H54 (cell line): ENCODE data around the gene DSCAML1.

Experiments
- DNase-seq: peaks from one replicate; pipeline ENCODE4 v3.0.0; 2011; ENCODE audit warnings: low spot score, mixed read lengths; ENCODE audit not compliant: insufficient read length
- FAIRE-seq: peaks from 3 replicates; lab custom pipeline; 2011; peaks lifted over from hg19 to GRCh38; lab: Jason Lieb, UNC
- POLR2A ChIP-seq: IDR thresholded peaks from 2 replicates; pipeline ENCODE4 v1.6.1; 2011; ENCODE audit warnings: low read depth, mild to moderate bottlenecking, low read length

Gene DSCAML1

GRCh38 chr11:117582433-117582832, 214.6 kb downstream of the DSCAML1 start:
- no peak for DNase-seq
- no peak for FAIRE-seq
- no peak for TF ChIP-seq POLR2A

- no peak for TF ChIP-seq POLR2A
- no peak for FAIRE-seq
- no peak for DNase-seq
Measured at GRCh38 chr11:117580866-117581265, 216.2 kb downstream of the DSCAML1 start.

GRCh38 chr11:117579161-117579560, 217.9 kb downstream of the DSCAML1 start:
- no peak for TF ChIP-seq POLR2A
- FAIRE-seq (no peak), DNase-seq (no peak)

DNA sequence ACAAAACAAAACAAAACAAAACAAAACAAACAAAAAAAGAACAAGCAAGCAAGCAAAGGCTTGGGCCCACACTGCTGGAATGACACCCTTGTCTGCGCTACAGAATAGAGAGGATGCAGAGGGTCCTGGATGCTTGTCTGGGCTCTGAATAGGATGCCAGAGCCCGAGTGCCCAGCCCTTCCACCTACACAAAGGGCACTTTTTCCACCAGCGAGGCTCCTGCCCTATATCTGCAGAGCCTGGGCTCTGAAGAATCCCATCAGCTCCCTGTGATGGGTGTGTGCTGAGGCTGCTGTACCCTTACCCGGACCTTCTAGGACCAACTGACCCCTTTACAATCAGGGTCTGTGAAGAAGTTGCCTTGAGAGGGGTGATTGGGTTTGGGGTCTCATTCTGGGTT, 221.2 kb downstream of the DSCAML1 start:
- no peak for DNase-seq
- no peak for FAIRE-seq
- TF ChIP-seq POLR2A: no peak

GRCh38 chr11:117574551-117574950, 222.5 kb downstream of the DSCAML1 start:
- TF ChIP-seq POLR2A: no peak
- no peak for FAIRE-seq
- DNase-seq: no peak

DNA sequence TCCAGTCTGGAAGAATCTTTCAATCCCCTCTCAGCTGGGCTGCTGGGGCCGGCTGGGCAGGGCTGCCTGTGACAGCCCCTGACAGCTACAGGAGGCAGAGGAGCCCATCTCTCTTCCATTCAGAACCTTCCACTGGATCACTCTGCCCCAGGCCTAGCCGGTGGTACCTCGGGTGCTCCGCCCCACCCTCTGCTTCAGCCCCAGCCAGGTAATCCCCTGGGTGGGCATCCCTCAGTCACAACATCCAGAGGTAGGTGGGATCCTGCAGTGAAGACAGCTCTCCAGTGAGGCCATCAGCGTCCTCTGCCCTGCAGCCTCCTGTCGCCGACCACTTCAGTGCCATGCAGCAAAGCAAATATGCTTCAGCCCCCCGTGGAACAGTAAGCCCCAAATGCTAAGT, 223.7 kb downstream of the DSCAML1 start:
- FAIRE-seq (no peak), DNase-seq (no peak)
- TF ChIP-seq POLR2A: no peak

GRCh38 chr11:117572671-117573070, 224.3 kb downstream of the DSCAML1 start:
- FAIRE-seq: no peak
- no peak for TF ChIP-seq POLR2A
- DNase-seq: no peak

DNA sequence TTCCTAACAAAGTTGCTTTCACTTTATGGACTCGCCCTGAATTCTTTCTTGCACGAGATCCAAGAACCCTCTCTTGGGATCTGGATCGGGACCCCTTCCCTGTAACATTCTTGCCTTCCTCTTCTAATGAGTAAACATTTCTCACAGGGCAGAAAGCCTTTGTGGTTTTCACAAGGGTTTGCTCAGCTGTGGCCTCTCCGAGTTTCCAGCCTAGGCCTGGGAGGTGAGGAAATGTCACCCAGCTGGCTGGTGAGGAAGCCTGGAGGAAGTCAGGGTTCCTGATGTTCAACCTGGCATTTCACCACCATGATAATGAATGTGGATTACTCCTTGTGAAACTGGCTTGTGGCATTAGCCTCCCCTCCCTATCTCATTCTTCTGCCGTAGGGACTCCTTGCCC, 224.9 kb downstream of the DSCAML1 start:
- no peak for TF ChIP-seq POLR2A
- DNase-seq (no peak), FAIRE-seq (no peak)

DNA sequence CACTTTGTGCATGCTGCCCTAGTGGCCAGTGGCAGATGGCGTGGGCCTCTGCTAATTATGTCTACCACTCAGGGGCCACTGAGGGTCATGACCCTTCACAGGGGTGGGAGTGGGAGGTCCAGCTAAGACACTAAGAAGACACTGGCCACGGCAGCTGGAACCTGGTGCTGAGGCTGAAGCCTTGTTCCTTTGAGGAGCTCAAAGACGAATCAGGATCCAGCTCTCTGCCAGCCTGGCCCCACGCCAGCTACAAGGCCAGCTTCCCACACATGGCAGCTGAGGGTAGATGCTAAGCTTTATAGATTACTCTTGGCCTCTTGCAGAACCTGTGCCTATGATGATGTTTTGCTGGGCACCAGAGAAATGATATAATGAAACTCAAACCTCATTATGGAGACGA, 226.3 kb downstream of the DSCAML1 start:
- no peak for TF ChIP-seq POLR2A
- DNase-seq (no peak), FAIRE-seq (no peak)

GRCh38 chr11:117569911-117570310, 227.1 kb downstream of the DSCAML1 start:
- no peak for DNase-seq
- TF ChIP-seq POLR2A: no peak
- FAIRE-seq: no peak

DNA sequence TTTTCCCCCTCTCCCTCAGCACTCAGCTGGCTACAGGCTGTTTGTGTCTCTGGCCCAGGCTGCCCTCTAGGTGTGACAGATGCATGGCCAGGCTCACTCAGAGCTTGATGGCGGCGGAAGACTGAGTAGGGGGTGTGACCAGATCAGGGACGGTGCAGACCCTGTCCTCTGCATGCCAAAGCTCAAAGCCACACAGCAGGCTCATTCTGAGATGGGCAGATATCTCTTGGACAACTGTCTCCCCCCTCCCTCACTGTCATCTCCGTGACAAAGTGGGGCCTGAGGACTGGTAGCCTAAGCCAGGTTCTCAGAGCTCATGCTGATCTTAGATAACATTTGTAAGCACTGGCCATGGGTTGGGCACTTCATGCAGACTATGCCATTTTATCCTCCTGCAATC, 231.3 kb downstream of the DSCAML1 start:
- FAIRE-seq: no peak
- DNase-seq: no peak
- TF ChIP-seq POLR2A: no peak

GRCh38 chr11:117564321-117564720, 232.7 kb downstream of the DSCAML1 start:
- DNase-seq (no peak), FAIRE-seq (no peak)
- TF ChIP-seq POLR2A: no peak

DNA sequence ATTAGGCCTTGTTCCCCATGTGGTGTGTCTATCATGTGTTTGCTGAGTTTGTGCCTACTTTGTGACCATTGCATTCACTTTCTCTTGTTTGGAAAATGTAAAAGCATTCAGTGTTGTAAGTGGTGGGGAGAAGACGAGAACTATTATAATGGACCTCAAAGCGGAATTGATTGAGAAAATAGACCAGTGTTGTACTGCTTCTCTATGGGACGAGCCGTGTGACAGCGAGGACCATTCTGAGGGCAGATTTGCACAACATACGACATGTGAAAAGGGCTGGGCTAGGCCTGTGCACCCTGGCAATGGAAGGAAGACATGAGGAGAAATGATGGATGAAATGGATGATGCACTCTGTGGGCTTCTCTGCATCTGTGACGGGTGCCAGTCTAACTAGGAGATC, 233.5 kb downstream of the DSCAML1 start:
- no peak for TF ChIP-seq POLR2A
- no peak for FAIRE-seq
- no peak for DNase-seq

DNA sequence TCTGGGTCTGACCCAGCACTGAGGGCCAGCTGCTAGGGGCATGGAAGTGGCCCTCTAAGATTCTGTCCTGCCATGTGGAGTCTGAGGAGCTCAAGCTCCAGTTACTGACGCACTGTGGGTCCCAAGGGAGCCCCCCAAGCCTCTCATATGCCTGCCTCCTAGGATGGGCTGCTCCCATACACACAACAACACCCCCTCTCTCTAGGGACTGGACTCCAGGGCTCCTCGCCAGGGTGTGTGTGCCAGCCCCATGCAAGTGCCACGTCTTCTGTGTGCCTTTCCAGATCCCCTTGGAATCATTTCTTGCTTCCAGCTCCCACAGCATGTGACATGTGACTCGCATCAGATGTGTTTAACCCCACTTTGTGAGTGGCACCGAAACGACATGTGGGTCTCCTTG, 234.9 kb downstream of the DSCAML1 start:
- no peak for FAIRE-seq
- no peak for DNase-seq
- TF ChIP-seq POLR2A: no peak

DNA sequence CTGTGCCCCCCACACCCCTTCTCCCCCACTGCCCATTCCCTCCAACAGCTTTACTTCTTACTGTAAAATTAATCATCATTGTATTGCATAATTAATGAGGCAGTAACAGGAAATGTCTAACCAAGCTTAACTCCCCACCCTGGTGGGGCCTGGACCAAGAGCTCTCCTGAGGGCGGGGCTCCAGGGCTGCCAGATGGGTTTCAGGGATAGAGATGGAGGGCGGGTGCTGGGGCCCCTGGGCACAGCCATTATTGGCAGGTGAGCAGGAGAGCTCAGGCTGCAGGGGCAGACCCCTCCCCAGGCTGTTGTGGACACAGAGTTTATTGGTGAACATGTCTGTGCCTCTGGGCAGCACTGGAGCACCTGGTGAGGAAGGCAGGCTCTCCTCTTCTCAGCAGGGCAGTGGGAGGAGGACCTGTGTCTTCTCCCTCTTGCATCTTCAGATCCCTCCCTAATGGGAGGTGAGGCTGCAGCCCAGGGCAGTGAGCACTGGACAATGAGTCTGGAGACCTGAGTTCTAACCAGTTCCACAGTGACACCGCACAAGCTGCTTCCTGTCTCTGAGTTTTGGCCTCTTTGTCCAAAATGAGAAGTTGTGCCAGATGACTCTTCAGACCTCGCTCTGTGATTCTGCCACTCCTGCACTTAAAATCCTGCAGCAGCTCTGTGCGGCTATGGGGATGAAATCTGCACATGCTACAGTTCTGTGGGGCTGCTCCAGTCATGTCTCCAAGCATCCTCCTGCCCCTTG, 236.1 kb downstream of the DSCAML1 start:
- no peak for DNase-seq
- no peak for TF ChIP-seq POLR2A
- no peak for FAIRE-seq
